GM12878 (cell line): ENCODE results near the gene METTL5.

ENCODE experiments used
- BACH1 ChIP-seq: fragments of 450-650 bp; IDR thresholded peaks from 2 replicates; pipeline ENCODE4 v1.6.1; 2017; ENCODE audit warnings: mild to moderate bottlenecking, borderline replicate concordance
- CTCF ChIP-seq, 3 experiments: IDR thresholded peaks in 2 of 3; conservative IDR thresholded peaks in 1 of 3; 2 replicates each; pipeline ENCODE4 v1.5.1; 2011; ENCODE audit warnings: low read depth in 3 of 3, low read length in 3 of 3, mild to moderate bottlenecking in 3 of 3, control low read depth in 2 of 3, moderate library complexity in 2 of 3, inconsistent platforms in 1 of 3, mixed read lengths in 1 of 3; ENCODE audit not compliant: control insufficient read depth in 2 of 3, insufficient read depth in 1 of 3; ENCODE audit errors: extremely low read depth in 1 of 3
- E4F1 ChIP-seq: fragments of 450-650 bp; IDR thresholded peaks from 2 replicates; pipeline ENCODE4 v1.6.1; 2018; ENCODE audit warnings: borderline replicate concordance, mild to moderate bottlenecking; ENCODE audit not compliant: partially characterized antibody
- HDAC2 ChIP-seq: fragments of 200-600 bp; sonication (generic); IDR thresholded peaks from 2 replicates; pipeline ENCODE4 v1.6.1; 2017
- PBX3 ChIP-seq: IDR thresholded peaks from 2 replicates; pipeline ENCODE4 v1.6.1; 2011; ENCODE audit warnings: mild to moderate bottlenecking, low read depth, low read length, moderate library complexity; ENCODE audit not compliant: insufficient replicate concordance
- POLR2A ChIP-seq: IDR thresholded peaks from 2 replicates; pipeline ENCODE4 v1.6.1; 2011; ENCODE audit warnings: low read depth, mild to moderate bottlenecking, low read length
- RBBP5 ChIP-seq: fragments of 200-600 bp; sonication (generic); conservative IDR thresholded peaks from 2 replicates; pipeline ENCODE4 v1.6.1; 2016
- SREBF1 ChIP-seq: IDR thresholded peaks from 2 replicates; pipeline ENCODE4 v1.6.1; 2012; ENCODE audit warnings: mild to moderate bottlenecking, low read length
- SREBF2 ChIP-seq: IDR thresholded peaks from 2 replicates; pipeline ENCODE4 v1.6.1; 2012; ENCODE audit warnings: mild to moderate bottlenecking, low read length
- SUZ12 ChIP-seq: fragments of 200-600 bp; sonication (generic); IDR thresholded peaks from one replicate; pipeline ENCODE4 v1.6.1; 2018; ENCODE audit warnings: antibody characterized with exemption, mild to moderate bottlenecking; ENCODE audit not compliant: unreplicated experiment

- TF ChIP-seq SREBF1, result no peak
- TF ChIP-seq PBX3, result no peak
- TF ChIP-seq POLR2A, result peak; percentile 90
- no peak for TF ChIP-seq RBBP5
- TF ChIP-seq BACH1, result peak; percentile 79
- TF ChIP-seq SUZ12, result no peak
- TF ChIP-seq SREBF2, result no peak
- no peak for TF ChIP-seq HDAC2
- no peak for TF ChIP-seq CTCF (IDR thresholded peaks at IDR 0.05 in 2 of 3, conservative IDR thresholded peaks at IDR 0.05 in 1 of 3; ENCODE audit: control insufficient read depth in 2 of 3, extremely low read depth in 1 of 3, insufficient read depth in 1 of 3, low read depth in 3 of 3, low read length in 3 of 3)
- TF ChIP-seq E4F1, result no peak
Observed at GRCh38 chr2:169798718-169799592, 25.8 kb downstream of the METTL5 start, which contains the start of gene SSB.
